ENCODE data around the gene THSD1.

- no peak for TF ChIP-seq POLR2A (IDR thresholded peaks at IDR 0.05; ENCODE audit: extremely low read depth, insufficient read length)
- TF ChIP-seq CTCF (IDR thresholded peaks at IDR 0.05; ENCODE audit: low read depth, low read length), result no peak
Observed at GRCh38 chr13:52356327-52356726, 49.6 kb downstream of the THSD1 start.
